Testis (tissue), 3 donors: ENCODE data around the gene C1orf210. TPM values are rescaled to one million over a fixed set of nuclear protein-coding genes. Genes with fewer than 3 reads are reported as not detected.

Experiments
- DNase-seq: peaks from one replicate; pipeline ENCODE4 v3.0.0-alpha.2; 2019
- H3K27ac ChIP-seq, 2 donors: fragments of 200-600 bp; sonication (generic); one replicate each; pipeline ENCODE4 v1.5.1; 2019
- H3K27me3 ChIP-seq: fragments of 200-600 bp; sonication (generic); one replicate; pipeline ENCODE4 v1.5.1; 2019
- H3K36me3 ChIP-seq: fragments of 200-600 bp; sonication (generic); one replicate; pipeline ENCODE4 v1.5.1; 2017; ENCODE audit warnings: low read depth; ENCODE audit errors: missing control alignments
- H3K4me1 ChIP-seq: fragments of 200-600 bp; sonication (generic); one replicate; pipeline ENCODE4 v1.5.1; 2019
- H3K4me3 ChIP-seq, 2 donors: fragments of 200-600 bp; sonication (generic); one replicate each; pipeline ENCODE4 v1.5.1; 2017 to 2019
- H3K9me3 ChIP-seq: fragments of 200-600 bp; sonication (generic); one replicate; pipeline ENCODE4 v1.5.1; 2017
- POLR2A ChIP-seq: fragments of 450-650 bp; IDR thresholded peaks from one replicate; pipeline ENCODE4 v1.6.1; 2017; ENCODE audit warnings: antibody characterized with exemption, mild to moderate bottlenecking, moderate library complexity
- WGBS, 2 donors: methylation state at CpG; one replicate each; pipeline ENCODE4 v1.1.5; 2018; 5-methylcytosine and 5-hydroxymethylcytosine counted together
- intact Hi-C: fragments of 100-400 bp; cut with DNase I; formaldehyde crosslinking; loops from one replicate; pipeline ENCODE4 v1.15.1; 2023; ENCODE audit warnings: low total_unique reads
- polyA plus RNA-seq: library from polyadenylated mRNA; stranded (reverse); fragments of 350-450 nt; fragmentation: Illumina TruSeq; extraction: RNeasy Lipid Tissue Mini Kit (QIAGEN cat#74804); gene quantifications from one replicate; pipeline ENCODE4 v1.2.3, GENCODE V29; 2014; ENCODE audit warnings: low read depth, low replicate concordance; ENCODE audit not compliant: insufficient read depth
- total RNA-seq, 2 donors: library from RNA; depleted of rRNA; stranded (reverse); fragments of >200 nt; gene quantifications; one replicate each; pipeline ENCODE4 v1.2.3, GENCODE V29; 2016
- TF ChIP-seq, protein P1 (sequence below), 3 experiments: fragments of 450-650 bp in 2 of 3; fragments of 200-600 bp in 1 of 3; sonication (generic) in 1 of 3; IDR thresholded peaks; one replicate each; pipeline ENCODE4 v1.5.1; 2016 to 2019; ENCODE audit warnings: antibody characterized with exemption in 3 of 3, mild to moderate bottlenecking in 2 of 3, moderate library complexity in 1 of 3

The C1orf210 gene
- total and polyA plus RNA-seq, 3 donors from 2014 or later = 0.25 to 0.71 TPM; not detected in 1

DNA sequence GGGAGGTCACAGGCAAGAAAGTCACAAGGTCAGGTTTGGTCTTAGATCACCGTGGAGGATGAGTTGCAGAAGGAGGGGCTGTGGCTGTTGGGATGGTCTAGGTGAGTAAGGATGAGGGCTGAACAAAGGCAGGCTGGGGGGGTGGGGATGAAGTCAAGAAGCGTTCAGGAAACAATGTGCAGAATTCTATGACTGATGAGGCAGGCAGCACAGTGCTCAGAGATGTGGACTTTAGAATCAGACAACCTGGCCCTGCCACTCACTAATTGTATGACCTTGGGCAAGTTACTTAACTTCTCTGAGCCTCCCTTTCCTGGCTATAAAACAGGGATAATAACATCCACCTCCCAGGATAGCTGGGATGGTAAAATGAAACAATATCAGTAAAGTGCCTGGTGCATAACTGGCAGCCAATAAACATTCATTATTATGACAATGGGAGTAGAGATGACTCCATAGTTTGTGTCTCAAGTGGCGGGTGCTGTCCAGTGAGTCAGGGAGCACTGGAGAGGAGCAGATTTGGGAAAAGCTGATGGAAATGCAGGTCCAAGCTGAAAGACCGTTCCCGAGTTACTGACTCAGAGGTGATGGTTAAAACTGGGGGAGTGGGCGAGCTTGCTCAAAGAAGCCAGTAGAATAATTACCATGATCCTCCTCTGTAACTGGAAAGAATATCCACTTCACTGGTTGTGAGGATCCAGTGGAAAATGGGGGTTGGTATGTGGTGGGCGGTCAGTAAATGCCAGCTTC is 17.5 kb upstream of the C1orf210 start:
- WGBS, 2 donors = 64 to 80% methylated on average over 7 of the region's 7 CpGs
- intact Hi-C loops = no loop called here
- Histone ChIP-seq H3K27ac (no peak overlapping the region), H3K4me1 (peaks cover 5% of the 10 kb centered on the region), H3K36me3 (no peaks in the 10 kb centered on the region), H3K9me3 (no peaks in the 10 kb centered on the region), H3K4me3 (no peak overlapping the region), H3K27me3 (no peaks in the 10 kb centered on the region)
- DNase-seq = no peak
- TF ChIP-seq, protein P1, sequence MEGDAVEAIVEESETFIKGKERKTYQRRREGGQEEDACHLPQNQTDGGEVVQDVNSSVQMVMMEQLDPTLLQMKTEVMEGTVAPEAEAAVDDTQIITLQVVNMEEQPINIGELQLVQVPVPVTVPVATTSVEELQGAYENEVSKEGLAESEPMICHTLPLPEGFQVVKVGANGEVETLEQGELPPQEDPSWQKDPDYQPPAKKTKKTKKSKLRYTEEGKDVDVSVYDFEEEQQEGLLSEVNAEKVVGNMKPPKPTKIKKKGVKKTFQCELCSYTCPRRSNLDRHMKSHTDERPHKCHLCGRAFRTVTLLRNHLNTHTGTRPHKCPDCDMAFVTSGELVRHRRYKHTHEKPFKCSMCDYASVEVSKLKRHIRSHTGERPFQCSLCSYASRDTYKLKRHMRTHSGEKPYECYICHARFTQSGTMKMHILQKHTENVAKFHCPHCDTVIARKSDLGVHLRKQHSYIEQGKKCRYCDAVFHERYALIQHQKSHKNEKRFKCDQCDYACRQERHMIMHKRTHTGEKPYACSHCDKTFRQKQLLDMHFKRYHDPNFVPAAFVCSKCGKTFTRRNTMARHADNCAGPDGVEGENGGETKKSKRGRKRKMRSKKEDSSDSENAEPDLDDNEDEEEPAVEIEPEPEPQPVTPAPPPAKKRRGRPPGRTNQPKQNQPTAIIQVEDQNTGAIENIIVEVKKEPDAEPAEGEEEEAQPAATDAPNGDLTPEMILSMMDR (IDR thresholded peaks at IDR 0.05) = no peak
- no peak for TF ChIP-seq POLR2A

GRCh38 chr1:43302201-43302600 is 16.8 kb upstream of the C1orf210 start:
- no peak for DNase-seq
- intact Hi-C loops = no loop called here
- 60 to 86% methylated on average over 1 of the region's 1 CpG for WGBS, 2 donors
- Histone ChIP-seq H3K4me1 (peaks cover 5% of the 10 kb centered on the region), H3K9me3 (no peaks in the 10 kb centered on the region), H3K4me3 (no peak overlapping the region), H3K27me3 (no peaks in the 10 kb centered on the region), H3K36me3 (no peaks in the 10 kb centered on the region), H3K27ac (no peak overlapping the region)
- TF ChIP-seq POLR2A = no peak
- TF ChIP-seq, protein P1 (IDR thresholded peaks at IDR 0.05) = no peak

DNA sequence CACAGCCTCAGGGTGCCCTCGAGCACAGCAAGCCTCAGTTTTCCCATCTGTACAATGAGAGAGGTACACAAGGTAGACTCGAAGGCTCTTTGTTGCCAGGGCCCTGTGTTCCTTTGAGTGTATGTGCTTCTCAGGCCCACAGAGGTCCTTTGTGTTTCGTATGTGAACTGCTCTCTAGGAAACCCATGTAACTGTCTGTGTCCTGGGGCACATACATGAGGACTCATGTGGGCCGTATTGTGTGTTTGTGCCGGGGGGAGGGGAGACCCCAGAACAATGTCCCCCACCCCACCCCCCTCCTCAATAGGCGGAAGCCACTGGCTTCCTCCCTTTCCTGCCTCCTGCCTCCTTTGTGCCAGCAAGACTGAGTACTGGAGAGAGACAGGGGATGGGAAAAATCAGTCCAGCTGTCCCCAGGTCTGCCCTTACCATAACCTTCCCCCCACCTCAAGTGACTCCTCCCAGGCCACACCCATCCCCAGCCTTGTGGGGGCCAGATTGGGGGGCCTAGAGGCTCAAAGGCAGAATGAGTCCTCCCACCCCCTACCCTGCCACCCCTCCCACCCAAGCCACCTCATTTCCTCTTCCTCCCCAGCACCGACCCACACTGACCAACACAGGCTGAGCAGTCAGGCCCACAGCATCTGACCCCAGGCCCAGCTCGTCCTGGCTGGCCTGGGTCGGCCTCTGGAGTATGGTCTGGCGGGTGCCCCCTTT is 15.2 kb upstream of the C1orf210 start, which contains the start of gene TIE1:
TIE1 (plus strand) TSS at position 605 of the 717 bp plus-strand sequence; CDS start at position 695, 90 bp downstream.
- Histone ChIP-seq H3K27ac (peak within 1 kb of the TSS in 1 of 2 donors; percentile 36), H3K4me1 (peaks cover 5% of the 10 kb centered on the region), H3K4me3 (peak within 1 kb of the TSS in 1 of 2 donors; percentile 5), H3K27me3 (no peaks in the 10 kb centered on the region), H3K9me3 (no peaks in the 10 kb centered on the region), H3K36me3 (no peaks in the 10 kb centered on the region)
- DNase-seq = no peak
- WGBS, 2 donors = 81% methylated on average over 10 of the region's 10 CpGs
- TF ChIP-seq, protein P1 (IDR thresholded peaks at IDR 0.05) = no peak
- TF ChIP-seq POLR2A = no peak
- intact Hi-C loops = no loop called here

DNA sequence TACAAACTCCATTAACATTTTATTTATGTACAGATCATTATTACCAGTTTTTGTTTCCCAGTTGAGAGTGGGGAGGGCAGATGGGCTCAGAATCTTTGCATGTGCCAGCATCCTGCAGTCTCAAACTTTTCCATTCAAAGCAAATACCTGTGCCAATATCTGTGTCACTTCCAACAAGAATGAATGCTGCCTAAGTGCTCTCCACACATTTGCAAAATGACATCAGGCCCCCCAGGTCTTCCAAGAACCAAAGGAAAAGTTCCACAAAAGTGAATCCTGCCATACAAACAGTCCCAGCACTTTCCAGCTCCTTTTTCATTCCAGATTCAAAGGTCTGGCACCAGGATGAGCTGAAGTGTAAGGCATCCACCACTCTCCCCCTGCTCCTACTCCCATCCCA is 13.7 kb upstream of the C1orf210 start:
- TF ChIP-seq, protein P1 (IDR thresholded peaks at IDR 0.05) = no peak
- no peak for TF ChIP-seq POLR2A
- intact Hi-C loops = no loop called here
- peaks cover 12% of the 10 kb centered on the region for H3K4me1 ChIP-seq
- no peaks in the 10 kb centered on the region for H3K36me3 ChIP-seq
- H3K27ac ChIP-seq = no peak overlapping the region
- DNase-seq = no peak
- H3K4me3 ChIP-seq = no peak overlapping the region
- H3K27me3 ChIP-seq = no peaks in the 10 kb centered on the region
- no peaks in the 10 kb centered on the region for H3K9me3 ChIP-seq
